Hematopoietic multipotent progenitor cell treated with erythropoietin and hydrocortisone succinate and interleukin-3 and kit ligand, for 4 days (in vitro differentiated cells): ENCODE results near the gene CYTH3.
A peak's percentile ranks its signal among the peaks of the same experiment; 100 is the strongest.
"Not testable (repeated sequence)": the region's sequence is repeated elsewhere in the genome, so short reads cannot be mapped to it uniquely, and the experiment has no call there.

Experiments
- DNase-seq: peaks from one replicate; pipeline ENCODE4 v3.0.0-alpha.2; 2015

Gene CYTH3

DNA sequence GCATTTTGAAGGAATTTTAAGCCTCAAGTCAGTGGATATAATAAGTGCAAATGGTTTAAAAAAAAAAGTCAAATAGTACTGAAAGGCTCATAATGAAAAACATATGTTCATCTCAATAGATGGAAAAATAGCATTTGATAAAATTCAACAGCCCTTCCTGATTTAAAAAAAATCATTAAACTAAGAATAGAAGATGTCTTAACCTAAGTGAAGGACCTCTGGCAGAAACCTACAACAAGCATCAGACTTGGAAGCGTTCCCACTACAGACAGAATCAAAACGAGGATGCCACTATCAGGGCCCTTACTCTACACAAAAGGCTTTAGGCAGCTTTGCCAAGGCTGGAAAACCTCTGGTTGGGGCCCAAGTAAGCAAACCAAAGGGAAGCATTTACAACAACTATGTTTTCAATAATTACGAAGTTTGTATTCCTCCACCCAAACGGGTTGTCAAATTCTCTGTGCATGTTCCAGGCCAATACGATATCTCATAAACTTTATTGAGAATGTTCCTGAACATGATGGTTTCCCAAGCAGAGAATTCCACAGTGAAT is 45.1 kb downstream of the CYTH3 start:
- no peak for DNase-seq

DNA sequence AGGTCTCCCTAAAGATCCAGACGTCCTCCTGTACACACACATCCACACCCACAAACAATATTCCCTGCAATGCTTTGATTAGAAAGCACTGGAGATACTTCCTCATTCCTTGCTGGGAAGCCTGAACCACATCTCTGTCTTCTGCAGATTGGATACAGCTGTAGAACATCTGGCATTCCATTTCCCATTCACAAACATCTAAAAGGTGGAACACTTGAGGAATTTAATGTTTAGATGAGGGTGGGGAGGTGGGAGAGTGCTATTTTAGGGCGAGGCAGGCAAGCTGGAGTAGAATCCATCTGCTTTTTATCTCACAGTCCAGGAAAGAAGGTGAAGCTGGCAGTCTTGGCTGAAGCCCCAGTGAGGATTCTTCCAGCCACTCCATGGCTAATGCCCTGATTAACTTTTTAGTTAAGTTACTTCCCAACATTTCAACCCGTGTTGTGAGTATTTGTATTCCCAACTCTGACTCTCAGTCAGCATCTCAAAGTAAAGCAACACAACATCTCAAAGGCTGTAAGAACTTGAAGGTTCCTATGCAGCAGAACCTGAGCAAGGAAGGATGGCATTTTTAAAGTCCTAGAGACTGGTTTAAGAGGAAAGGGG is 46.1 kb downstream of the CYTH3 start:
- peak; percentile 20 for DNase-seq

DNA sequence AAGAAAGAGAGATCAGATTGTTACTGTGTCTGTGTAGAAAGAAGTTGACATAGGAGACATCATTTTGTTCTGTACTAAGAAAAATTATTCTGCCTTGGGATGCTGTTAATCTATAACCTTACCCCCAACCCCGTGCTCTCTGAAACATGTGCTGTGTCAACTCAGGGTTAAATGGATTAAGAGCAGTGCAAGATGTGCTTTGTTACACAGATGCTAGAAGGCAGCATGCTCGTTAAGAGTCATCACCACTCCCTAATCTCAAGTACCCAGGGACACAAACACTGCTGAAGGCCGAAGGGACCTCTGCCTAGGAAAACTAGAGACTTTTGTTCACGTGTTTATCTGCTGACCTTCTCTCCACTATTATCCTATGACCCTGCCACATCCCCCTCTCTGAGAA is 49.0 kb downstream of the CYTH3 start:
- not testable (repeated sequence) for DNase-seq

DNA sequence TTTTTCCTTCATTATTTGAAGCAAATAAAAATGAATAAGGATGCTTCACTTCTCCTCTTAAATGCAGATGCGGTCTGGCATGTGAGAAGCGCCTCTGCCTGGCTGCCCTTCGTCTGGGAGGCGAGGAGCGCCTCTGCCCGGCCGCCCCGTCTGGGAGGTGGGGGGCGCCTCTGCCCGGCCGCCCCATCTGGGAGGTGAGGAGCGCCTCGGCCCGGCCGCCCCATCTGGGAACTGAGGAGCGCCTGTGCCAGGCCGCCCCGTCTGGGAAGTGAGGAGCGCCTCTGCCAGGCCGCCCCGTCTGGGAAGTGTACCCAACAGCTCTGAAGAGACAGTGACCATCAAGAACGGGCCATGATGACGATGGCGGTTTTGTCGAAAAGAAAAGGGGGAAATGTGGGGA is 49.4 kb downstream of the CYTH3 start:
- DNase-seq, result not testable (repeated sequence)

DNA sequence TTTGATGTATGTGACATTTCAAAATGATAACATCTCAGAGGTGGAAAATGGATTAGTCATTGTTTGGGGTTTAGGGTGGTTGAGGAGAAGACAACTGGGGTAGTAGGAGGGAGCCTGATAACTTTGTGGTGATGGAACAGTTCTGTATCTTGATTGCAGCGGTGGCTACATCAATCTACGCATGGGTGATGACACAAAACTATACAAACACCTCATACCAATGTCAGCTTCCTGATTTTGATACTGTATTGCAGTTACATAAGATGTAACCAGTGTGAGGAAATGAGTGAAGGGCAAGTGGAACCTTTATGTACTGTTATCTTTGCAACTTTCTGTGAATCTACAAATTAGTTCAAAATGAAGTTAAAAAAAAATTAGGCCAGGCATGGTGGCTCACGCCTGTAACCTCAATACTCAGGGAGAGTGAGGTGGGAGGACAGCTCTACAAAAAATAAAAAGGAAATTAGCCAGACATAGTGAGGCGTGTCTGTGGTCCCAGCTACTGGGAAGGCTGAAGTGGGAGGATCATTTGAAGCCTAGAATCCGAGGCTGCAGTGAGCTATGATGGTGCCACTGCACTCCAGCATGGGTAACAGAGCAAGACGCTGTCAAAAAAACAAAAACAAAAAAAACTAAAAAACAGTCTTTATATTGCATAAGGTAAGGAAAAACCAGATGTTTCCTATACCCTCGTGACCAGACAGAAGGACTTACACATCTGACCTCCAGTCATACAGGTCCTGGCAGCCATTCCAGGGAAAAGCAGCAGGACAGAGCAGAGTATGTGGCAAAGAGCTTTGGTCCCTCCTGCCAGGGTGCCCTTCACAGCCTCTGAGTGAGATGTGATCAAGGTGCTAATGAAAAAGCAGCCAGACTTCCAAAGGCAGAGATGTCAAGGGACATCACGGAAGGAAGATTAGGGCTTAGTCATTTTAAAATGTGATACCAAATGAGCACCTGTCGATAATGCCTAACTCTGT is 50.8 kb downstream of the CYTH3 start:
- DNase-seq, result peak; percentile 88

DNA sequence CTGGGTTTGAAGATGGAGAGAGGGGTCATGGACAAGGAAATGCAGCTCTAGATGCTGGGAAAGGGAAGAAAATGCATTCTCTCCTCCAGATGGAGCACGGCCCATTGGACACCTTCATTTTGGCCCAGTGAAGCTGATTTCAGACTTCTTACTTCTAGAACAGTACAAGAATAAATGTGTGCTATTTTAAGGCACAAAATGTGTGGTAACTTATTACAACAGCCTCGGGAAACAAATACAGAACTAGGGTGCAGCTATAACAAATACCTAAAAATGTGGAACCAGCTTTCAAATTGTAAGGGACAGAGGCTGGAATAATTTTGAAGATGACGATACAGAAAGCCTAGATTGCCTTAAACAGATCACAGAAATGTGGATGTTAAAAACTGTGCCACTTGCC is 54.1 kb downstream of the CYTH3 start:
- no peak for DNase-seq

DNA sequence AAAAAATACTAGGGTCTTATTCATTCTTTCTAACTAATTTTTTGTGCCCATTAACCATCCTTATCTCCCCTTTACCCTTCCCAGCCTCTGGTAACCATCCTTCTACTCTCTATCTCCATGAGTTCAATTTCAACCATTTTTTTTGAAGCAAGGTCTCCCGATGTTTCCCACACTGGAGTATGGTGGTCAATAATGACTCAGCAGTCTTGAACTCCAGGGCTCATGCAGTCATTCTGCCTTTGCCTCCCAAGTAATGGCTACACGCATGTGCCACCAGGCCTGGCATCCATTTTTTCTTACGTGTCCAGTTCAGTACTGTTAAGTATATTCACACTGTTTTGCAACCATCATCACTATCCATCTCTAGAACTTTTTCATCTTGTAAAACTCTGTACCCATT is 60.4 kb downstream of the CYTH3 start:
- DNase-seq, result no peak

DNA sequence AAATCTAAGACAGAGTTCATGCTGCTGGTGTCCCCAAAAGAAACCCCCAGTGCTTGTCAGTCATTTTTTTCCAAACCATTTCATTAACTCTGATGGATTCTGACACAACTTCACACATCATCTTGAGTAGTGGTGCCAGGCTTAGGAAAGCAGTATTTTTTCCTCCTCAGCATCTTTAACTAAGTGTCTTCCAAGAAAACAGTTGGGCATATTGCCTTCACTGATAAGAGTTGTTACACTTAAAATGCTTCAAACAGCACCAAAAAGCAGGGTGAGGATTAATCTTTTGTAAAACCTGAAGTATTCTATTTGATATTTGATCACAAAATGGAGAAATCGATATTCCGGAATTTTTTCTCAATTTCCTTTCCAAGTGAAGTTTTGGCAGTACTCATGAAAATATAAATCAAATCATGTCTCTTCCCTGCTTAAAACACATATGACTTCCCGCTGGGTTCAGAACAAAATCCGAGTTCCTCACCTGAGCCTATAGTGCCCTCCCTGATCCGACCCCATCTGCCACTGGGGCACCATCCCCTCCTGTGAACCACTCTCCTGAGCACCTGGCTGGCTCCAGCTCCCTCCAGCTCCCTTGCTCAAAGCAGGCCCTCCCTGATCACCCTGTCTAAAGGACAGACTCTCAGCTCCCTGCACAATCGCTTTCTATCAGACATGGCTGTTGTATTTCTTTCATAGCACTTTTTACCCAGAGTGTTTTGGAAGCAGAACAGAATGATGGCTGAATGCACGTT is 61.6 kb downstream of the CYTH3 start:
- DNase-seq, result no peak

DNA sequence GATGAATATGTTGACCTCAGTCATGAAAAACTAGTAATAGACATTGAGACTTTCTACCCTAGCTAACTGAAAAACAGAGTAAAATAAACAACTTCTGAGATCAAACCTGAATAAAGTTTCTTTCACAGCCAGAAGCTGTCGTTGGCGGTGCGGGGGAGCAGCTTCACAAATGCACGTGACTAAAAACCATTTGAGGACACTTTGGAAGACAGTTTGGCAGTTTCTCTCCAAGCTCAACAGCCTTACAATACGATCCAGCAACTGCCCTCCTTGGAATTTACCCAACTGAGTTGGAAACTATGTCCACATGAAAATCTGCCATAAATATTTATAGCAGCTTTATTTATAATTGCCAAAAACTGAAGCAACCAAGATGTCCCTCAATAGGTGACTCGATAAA is 63.1 kb downstream of the CYTH3 start:
- no peak for DNase-seq

DNA sequence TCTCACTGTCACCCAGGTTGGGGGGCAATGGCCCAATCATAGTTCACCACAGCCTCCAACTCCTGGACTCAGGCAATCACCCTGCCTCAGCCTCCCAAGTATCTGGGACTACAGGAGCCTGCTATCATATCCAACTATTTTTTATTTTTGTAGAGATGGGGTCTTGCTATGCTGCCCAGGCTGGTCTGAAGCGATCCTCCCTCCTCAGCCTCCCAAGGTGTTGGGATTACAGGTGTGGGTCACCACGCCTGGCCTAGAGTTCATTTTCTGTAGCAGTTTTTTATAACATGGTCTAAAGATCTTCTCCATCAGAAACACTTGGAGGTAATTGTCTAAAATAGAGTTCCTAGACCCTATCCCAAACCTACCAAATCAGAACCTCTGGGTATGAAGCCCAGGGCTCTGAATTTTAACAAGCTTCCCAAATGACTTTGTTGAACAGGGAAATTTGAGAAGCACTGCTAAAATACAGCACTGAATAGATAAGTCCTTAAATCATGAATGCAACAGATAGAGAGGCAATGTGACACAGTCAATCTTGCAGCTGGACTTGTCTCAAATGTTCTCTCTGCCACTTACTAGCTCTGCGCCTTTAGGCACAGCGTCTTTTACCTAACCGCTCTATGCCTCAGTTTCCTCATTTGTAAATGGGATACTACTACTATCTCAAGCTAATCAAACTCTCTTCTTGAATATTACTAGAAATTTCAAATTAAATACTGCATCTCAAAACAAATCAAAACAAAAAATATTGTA is 63.7 kb downstream of the CYTH3 start:
- DNase-seq, result no peak

DNA sequence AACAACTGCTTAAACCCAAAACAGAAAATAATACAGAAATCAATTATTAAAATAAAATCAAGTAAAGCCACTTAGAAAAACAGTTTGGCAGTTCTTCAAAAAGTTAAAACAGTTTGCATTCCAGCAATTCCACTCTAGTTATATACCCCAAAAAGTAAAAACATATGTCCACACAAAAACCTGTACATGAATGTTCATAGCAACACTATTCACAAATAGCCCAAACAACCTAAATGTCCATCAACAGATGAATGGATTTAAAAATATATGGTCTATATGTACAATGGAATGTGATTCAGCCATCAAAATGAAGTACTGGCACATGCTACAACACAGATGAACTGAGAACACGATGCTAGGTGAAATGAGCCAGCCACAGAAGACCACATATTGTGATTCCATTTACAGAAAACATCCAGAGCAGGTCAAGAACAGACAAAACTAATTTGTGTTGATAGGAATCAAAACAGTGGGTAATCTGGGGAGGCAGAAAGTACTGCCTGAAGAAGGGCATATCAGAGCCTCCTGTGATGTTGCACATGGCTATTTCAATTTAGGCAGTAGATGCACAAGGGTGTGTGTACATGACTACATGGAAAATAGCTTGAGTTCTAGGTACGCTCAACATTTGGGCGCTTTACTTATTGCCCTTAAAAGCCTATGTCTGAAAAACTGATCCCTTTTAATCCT is 66.3 kb downstream of the CYTH3 start:
- no peak for DNase-seq

DNA sequence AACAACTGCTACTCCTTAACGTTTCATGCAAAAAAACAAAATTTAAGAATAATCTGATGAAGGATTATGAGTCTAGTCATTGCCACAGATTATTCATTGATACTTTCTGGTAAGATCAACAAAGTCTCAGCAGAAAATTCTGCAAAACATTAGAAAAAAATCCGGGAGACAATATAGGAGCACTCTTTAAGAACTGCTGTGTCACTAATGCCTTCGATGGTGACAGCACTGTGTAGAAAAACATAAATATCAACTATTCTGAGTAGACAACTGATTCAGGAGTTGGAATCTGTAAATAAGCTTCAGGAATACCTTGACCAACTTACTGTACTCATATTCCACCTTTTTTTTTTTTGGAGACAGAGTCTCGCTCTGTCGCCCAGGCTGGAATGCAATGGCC is 69.0 kb downstream of the CYTH3 start:
- no peak for DNase-seq

DNA sequence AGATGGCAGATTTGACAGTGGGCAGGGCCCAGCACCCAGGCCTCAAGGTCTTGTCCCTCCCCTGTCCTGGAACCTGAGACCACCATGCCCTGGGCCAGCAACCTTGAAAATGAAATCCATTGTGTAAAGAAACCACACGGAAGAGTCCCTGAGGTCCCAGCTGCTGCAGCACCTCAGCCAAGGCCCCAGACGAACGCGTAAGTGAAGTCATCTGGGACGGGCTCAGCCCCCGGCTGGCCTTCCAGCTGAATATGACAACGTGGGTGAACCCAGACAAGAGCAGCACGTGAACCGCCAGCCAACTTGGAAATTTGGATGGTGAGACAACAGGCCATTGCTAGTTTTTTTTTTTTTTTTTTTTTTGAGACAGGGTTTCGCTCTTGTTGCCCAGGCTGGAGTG is 70.3 kb downstream of the CYTH3 start:
- DNase-seq, result no peak

DNA sequence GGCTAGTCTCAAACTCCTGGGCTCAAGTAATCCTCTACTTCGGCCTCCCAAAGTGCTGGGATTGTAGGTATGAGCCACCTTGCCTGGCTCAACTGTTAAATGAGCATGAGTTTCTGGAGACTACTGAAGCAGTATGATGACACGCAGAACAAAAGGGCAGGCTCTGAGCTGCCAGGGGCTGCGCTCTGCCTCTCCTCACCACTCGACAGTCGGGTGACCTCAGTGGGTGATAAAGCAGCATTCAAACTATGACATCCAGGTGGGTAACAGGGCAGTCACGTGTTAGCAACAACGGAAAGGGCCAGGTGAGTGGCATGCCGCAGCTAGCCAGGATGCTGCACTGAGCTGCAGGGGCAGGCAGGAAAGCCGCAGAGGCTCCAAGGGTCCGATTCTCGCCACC is 71.5 kb downstream of the CYTH3 start:
- no peak for DNase-seq

DNA sequence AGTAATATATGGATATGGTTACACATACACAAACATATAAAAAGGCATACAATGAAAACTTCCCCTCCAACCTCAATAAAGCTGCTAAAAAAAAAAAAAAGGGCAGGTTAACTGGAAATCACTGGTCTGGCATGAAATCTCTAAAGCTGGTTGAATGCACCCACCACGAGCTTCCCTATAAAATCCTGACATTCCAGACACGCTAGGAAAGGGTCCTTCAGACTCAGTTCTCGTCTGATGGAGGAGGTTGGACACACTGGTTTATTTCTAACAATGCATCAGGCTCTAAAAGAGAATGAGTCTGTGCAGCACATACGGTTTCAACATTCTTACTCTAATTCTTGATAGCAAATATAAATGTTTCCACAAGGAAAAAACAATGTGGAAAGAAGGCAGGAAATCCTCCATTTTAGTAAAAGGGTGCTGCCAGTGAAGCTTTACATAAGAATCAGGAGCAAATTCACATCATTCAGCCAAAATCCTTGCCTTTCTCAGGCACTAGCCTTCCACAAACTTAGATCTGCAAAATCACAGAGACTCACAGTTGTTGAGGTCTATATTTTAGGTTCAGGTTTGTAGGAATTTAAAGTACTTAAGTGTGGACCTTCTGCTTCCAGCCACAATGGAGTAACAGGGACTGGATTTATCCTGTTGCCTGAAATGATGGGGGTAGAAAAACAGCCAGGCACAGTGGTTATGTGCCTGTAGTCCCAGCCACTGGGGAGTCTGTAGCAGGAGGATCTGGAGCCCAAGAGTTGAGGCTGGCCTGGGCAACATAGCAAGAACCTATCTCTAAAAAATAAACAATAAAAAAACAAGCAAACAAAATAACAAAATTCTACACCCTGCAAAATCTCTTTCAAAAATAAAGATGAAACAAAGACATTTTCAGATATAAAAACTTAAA is 73.5 kb downstream of the CYTH3 start:
- no peak for DNase-seq

DNA sequence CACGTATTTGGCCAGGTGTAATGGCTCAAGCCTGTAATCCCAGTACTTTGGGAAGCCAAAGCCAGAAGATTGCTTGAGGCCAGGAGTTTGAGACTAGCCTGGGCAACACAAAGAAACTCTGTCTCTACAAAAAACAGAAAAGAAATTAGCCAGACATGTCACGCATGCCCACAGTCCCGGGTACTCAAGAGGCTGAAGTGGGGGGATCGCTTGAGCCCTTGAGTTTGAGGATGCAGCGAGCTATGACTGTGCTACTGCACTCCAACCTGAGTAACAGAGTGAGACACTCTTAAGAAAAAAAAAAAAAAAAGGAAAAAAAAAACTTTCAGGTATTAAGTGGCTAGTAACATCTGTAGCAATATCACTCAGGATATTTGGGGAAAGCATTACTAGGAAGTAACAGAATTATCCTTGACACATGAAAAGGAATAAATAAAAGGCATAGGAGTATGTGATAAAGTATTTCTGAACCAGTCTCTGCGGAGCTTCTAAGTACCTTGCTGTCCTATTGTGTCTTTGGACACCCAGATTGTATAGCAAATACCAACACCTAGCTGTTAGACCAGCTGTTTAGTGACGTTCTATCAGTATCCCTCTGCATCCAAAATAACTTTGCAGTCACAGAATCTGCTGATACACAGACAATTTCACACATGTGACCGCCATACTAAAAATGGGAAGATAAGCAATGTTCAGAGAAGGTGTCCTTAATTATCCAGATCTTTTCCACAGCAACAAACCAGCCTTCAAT is 74.4 kb downstream of the CYTH3 start:
- DNase-seq, result no peak

DNA sequence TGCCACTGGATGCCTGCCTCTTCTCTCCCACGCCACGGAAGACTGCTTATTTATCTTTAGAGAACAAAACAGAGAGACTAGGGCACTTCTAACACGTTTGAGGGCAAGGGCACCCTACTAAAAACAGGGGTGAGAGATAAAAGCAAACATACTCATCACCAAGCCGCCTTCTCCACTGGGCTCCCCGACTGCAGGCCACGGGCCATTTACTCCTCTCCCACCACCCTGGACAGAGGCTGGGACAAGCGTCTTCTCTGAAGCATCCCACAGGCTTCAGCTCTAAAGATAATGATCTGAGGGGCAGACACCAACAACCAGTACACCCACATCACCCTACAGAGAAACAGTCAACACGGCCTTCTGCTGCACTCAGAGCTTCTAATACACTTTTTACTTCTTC is 78.7 kb downstream of the CYTH3 start:
- no peak for DNase-seq

DNA sequence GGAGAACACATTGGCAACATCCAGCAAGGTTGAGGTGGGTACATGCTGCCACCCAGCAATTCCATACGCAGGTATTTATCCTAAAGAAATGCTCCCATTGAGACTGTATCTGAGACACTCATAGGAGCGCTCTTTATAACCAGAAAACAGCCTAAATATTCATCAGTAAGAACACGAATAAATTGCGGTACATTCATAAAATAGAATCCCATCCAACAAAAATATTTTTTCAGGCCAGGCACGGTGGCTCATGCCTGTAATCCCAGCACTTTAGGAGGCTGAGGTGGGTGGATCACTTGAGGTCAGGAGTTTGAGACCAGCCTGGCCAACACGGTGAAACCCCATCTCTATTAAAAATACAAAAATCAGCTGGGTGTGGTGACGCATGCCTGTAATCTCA is 81.9 kb downstream of the CYTH3 start:
- not testable (repeated sequence) for DNase-seq

DNA sequence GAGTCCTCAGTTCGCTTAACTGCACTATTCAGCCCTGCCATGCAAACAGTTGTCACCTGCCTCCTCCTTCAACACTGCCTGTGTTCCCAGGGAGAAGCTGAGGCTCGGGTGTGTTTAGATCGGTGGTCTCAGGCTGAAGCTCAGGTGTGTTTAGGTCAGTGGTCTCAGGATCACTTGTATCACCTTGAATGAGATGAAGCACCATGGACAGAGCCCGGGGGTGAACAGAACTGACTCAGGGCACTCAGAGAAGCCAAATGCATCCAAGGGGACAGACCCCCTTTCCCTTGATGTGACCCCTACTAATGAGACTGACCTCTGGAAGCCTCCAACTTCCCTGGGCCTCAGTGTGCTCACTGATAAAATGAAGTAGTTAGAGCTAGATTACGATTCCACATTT is 84.0 kb downstream of the CYTH3 start:
- DNase-seq, result no peak

DNA sequence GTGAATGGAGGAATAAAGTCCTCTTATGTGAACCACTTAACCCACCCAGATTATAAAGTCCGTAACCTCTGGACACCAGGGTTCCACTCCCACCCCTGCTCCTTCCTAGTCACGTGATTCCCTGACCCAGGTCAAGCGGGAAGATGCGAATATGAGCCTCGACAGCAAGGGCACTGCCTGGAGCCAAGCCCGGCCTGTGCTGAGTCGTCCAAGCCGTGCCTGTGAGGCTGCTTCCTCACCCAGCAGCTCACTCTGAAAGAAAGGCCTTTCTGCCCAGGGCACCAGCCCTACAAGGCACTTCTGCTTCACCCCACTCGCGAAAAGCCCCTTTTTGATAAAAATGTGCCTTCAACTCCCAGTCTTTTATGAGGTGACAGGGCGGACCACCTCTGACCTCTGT is 85.8 kb downstream of the CYTH3 start:
- DNase-seq, result no peak
